ENCODE results near the gene AFF3. TPM values are rescaled to one million over a fixed set of nuclear protein-coding genes. Genes with fewer than 3 reads are reported as not detected.

Gene AFF3
- total and polyA plus RNA-seq, 8 donors, result 1.4 to 78.8 (median 14.7) TPM

DNA sequence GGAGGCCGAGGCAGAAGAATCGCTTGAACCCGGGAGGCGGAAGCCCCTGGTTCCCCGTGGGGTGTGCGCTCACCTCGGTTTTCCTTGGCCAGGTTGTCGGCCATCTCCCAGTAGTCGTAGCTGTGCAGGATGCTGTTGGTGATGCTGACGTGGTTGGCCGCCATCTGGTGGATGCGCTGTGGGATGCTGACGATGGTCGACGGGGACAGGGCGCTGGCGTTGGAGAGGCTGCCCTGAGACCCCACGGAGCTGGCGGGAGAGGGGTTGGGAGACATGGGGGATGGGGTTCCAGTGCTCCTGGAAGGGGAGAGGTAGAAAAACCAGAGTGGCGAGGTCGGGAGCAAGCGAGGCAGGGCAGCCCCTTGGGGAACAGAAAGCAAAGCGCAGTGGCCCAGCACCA is 588.2 kb downstream of the AFF3 start:
- TF ChIP-seq, protein P1, sequence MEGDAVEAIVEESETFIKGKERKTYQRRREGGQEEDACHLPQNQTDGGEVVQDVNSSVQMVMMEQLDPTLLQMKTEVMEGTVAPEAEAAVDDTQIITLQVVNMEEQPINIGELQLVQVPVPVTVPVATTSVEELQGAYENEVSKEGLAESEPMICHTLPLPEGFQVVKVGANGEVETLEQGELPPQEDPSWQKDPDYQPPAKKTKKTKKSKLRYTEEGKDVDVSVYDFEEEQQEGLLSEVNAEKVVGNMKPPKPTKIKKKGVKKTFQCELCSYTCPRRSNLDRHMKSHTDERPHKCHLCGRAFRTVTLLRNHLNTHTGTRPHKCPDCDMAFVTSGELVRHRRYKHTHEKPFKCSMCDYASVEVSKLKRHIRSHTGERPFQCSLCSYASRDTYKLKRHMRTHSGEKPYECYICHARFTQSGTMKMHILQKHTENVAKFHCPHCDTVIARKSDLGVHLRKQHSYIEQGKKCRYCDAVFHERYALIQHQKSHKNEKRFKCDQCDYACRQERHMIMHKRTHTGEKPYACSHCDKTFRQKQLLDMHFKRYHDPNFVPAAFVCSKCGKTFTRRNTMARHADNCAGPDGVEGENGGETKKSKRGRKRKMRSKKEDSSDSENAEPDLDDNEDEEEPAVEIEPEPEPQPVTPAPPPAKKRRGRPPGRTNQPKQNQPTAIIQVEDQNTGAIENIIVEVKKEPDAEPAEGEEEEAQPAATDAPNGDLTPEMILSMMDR (IDR thresholded peaks at IDR 0.05), result no peak
- no peak for TF ChIP-seq POLR2A (IDR thresholded peaks at IDR 0.05)
- no peak for TF ChIP-seq EP300 (IDR thresholded peaks at IDR 0.05)
- TF ChIP-seq POLR2AphosphoS5 (IDR thresholded peaks at IDR 0.05), result no peak
- intact Hi-C loops (cut with DNase I; ENCODE audit: low total_unique reads), result no loop called here
- H3K27ac ChIP-seq, result no peak overlapping the region

DNA sequence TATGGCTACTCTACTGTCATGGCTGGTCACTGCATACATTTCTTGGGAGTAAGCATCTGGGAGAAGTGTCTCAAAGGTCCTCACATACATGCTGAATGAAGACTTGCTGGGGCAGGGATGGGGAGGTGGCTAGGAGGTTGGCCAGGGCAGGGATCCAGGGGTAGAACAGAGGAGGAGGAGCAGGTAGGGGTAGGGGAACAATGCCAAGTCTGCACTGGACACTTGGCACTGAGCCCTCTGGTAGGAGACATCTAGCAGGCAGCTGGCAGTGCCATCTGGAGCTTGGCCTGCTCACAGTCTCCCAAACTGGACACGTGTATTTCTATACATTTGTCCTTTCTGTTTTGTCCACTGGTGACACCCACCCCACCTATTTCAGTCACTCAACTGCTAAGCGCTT is 589.9 kb downstream of the AFF3 start:
- H3K9me3 ChIP-seq, result no peaks in the 10 kb centered on the region
- peaks cover 0 to 84% (median 29%) of the 10 kb centered on the region in 4 donors for H3K36me3 ChIP-seq
- DNase-seq, result peak in 1 of 2 donors; percentile 40
- no peak for TF ChIP-seq EP300 (IDR thresholded peaks at IDR 0.05)
- TF ChIP-seq, protein P1 (IDR thresholded peaks at IDR 0.05), result no peak
- no peak for TF ChIP-seq POLR2AphosphoS5 (IDR thresholded peaks at IDR 0.05)
- TF ChIP-seq POLR2A (IDR thresholded peaks at IDR 0.05), result no peak
- no peaks in the 10 kb centered on the region for H3K4me1 ChIP-seq
- no peaks in the 10 kb centered on the region for H3K27me3 ChIP-seq
- no peak overlapping the region for H3K4me3 ChIP-seq
- no peak overlapping the region for H3K27ac ChIP-seq
- WGBS, 5 donors, result 57 to 84% (median 72%) methylated on average over 2 of the region's 2 CpGs
- intact Hi-C loops (cut with DNase I; ENCODE audit: low total_unique reads), result no loop called here

More for the DNA sequence above, 588.2 kb downstream of the AFF3 start:
- Histone ChIP-seq H3K4me1 (peaks cover 0 to 4% (median under 1%) of the 10 kb centered on the region in 4 donors), H3K4me3 (no peak overlapping the region), H3K27me3 (no peaks in the 10 kb centered on the region), H3K9me3 (no peaks in the 10 kb centered on the region), H3K36me3 (peaks cover 0 to 86% (median 30%) of the 10 kb centered on the region in 4 donors)
- peak in 1 of 2 donors; percentile 47 for DNase-seq
- 63 to 80% (median 78%) methylated on average over 23 of the region's 23 CpGs for WGBS, 5 donors

DNA sequence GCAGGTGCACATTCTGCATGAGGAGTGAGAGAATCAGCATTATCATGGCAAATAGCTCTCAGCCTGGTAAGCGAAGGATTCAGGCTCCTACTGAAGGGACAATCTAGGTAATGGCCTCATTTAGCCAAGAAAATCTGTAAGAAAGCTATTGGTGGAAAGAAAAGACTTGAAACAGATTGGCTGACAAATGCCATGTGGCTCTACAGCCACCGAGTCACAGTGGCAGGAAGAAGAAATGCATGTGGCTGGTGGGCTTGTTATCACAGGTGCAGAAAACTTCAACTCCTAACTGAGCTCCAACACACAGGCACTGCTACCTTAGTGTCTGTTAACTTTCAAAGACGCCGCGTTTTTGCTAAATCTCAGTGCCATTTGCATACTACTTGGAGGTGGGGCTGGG is 592.0 kb downstream of the AFF3 start:
- 83 to 89% (median 88%) methylated on average over 5 of the region's 5 CpGs for WGBS, 5 donors
- TF ChIP-seq POLR2AphosphoS5 (IDR thresholded peaks at IDR 0.05) (no peak), EP300 (IDR thresholded peaks at IDR 0.05) (no peak), POLR2A (IDR thresholded peaks at IDR 0.05) (no peak)
- TF ChIP-seq, protein P1 (IDR thresholded peaks at IDR 0.05), result no peak
- DNase-seq, result no peak
- Histone ChIP-seq H3K9me3 (no peaks in the 10 kb centered on the region), H3K27ac (no peak overlapping the region), H3K36me3 (peaks cover 0 to 74% (median 25%) of the 10 kb centered on the region in 4 donors), H3K27me3 (no peaks in the 10 kb centered on the region), H3K4me3 (no peak overlapping the region), H3K4me1 (no peaks in the 10 kb centered on the region)
- intact Hi-C loops (cut with DNase I; ENCODE audit: low total_unique reads), result no loop called here

DNA sequence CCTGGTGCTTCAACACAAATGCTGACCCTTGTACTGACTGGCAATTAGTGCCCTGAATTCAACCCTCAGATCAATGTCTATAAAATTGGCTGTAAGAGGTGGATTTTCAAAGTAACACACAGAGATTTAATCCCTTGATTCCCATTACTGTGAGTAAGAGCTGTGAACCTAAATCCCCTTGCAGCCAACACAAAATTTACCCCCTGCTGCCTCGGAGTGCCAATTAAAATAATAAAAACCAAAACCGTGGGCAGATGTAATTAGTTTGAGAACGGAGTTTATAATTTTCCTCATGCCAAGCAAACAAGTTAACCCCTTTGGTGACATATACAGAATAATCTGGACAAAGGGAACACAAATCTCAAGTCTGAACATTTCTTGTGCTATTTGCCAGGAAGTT is 596.8 kb downstream of the AFF3 start:
- Histone ChIP-seq H3K4me3 (no peak overlapping the region), H3K4me1 (peaks cover 0 to 5% (median 0%) of the 10 kb centered on the region in 4 donors), H3K27ac (no peak overlapping the region), H3K9me3 (no peaks in the 10 kb centered on the region), H3K36me3 (peaks cover 0 to 31% (median 7%) of the 10 kb centered on the region in 4 donors), H3K27me3 (no peaks in the 10 kb centered on the region)
- intact Hi-C loops (cut with DNase I; ENCODE audit: low total_unique reads), result no loop called here
- DNase-seq, result no peak
- TF ChIP-seq EP300 (IDR thresholded peaks at IDR 0.05), result no peak
- no peak for TF ChIP-seq POLR2A (IDR thresholded peaks at IDR 0.05)
- TF ChIP-seq, protein P1 (IDR thresholded peaks at IDR 0.05), result no peak
- no peak for TF ChIP-seq POLR2AphosphoS5 (IDR thresholded peaks at IDR 0.05)
- 63 to 87% (median 71%) methylated on average over 3 of the region's 3 CpGs for WGBS, 5 donors

All from stomach (tissue), 9 donors.